Raji (cell line): ENCODE measurements around the gene WIPF2.
A peak's percentile ranks its signal among the peaks of the same experiment; 100 is the strongest.

Experiments
- POLR2A ChIP-seq: IDR thresholded peaks from 2 replicates; pipeline ENCODE4 v1.6.1; 2011; ENCODE audit warnings: low read depth, low read length, control low read depth; ENCODE audit not compliant: insufficient read depth

WIPF2 gene

GRCh38 chr17:40182606-40183005 lies 36.5 kb upstream of the WIPF2 start:
- no peak for TF ChIP-seq POLR2A

- TF ChIP-seq POLR2A = no peak
Measured at GRCh38 chr17:40187238-40187637, 31.9 kb upstream of the WIPF2 start.

GRCh38 chr17:40188694-40189093 lies 30.4 kb upstream of the WIPF2 start:
- TF ChIP-seq POLR2A = no peak

- TF ChIP-seq POLR2A = no peak
Measured at GRCh38 chr17:40190197-40191021, 28.7 kb upstream of the WIPF2 start.

- TF ChIP-seq POLR2A = no peak
Measured at GRCh38 chr17:40191237-40192208, 27.6 kb upstream of the WIPF2 start.

GRCh38 chr17:40192961-40193360 lies 26.1 kb upstream of the WIPF2 start:
- no peak for TF ChIP-seq POLR2A

- no peak for TF ChIP-seq POLR2A
Measured at GRCh38 chr17:40194821-40195220, 24.3 kb upstream of the WIPF2 start.

- TF ChIP-seq POLR2A = no peak
Measured at GRCh38 chr17:40197550-40197949, 21.6 kb upstream of the WIPF2 start.

- TF ChIP-seq POLR2A = no peak
Measured at GRCh38 chr17:40198576-40198975, 20.5 kb upstream of the WIPF2 start.

- no peak for TF ChIP-seq POLR2A
Measured at GRCh38 chr17:40203131-40203530, 16.0 kb upstream of the WIPF2 start.

- TF ChIP-seq POLR2A = no peak
Measured at GRCh38 chr17:40209404-40210093, 9.6 kb upstream of the WIPF2 start.

- 0 out of 2 replicates have a peak, but pooled peaks have one; percentile 7 for TF ChIP-seq POLR2A
Measured at GRCh38 chr17:40218006-40218739, 931 bp upstream of the WIPF2 start.

- TF ChIP-seq POLR2A = no peak
Measured at GRCh38 chr17:40219594-40220338, 662 bp downstream of the WIPF2 start.

GRCh38 chr17:40224718-40225550 lies 5.8 kb downstream of the WIPF2 start:
- TF ChIP-seq POLR2A = no peak
